Cardiac fibroblast (primary cell): Measurements from ENCODE around the gene TP53BP1.
"Not testable (repeated sequence)": the region's sequence is repeated elsewhere in the genome, so short reads cannot be mapped to it uniquely, and the experiment has no call there.

Experiments used
- DNase-seq, 2 donors: peaks; one replicate each; pipeline versions ENCODE4 v3.0.0 to v3.0.0-alpha.2; 2010; ENCODE audit warnings: low read depth in 2 of 2
- H3K4me3 ChIP-seq, 2 donors: replicated peaks in 1 of 2; 1 replicate in 1 of 2; 2 replicates in 1 of 2; pipeline ENCODE4 v1.5.1; 2011; ENCODE audit warnings: low read depth in 2 of 2, low read length in 2 of 2, mild to moderate bottlenecking in 2 of 2, moderate library complexity in 1 of 2
- TF ChIP-seq, protein P1 (sequence below): IDR thresholded peaks from one replicate; pipeline ENCODE4 v1.5.1; 2011; ENCODE audit warnings: low read depth, mild to moderate bottlenecking, low read length, inconsistent platforms

The TP53BP1 gene

DNA sequence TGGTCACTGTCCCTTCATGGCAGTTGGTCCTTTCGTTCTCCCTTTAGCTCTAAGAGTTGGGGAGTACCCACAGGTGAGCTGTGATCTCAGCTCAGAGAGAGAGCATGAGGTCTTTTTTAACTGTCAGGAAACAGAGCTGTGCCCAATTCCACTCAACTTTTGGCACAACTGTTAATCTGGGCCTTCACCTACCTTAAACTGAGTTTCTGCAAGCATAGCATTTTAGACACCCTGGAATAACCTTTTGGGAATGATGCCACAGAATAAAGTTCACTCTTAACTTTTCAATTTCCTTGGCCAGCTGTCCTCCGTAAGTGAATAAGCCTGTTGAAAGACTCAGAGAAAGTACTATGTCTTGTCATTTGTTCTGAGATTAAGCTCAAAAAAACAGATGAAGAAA, 86.1 kb downstream of the TP53BP1 start:
- TF ChIP-seq, protein P1, sequence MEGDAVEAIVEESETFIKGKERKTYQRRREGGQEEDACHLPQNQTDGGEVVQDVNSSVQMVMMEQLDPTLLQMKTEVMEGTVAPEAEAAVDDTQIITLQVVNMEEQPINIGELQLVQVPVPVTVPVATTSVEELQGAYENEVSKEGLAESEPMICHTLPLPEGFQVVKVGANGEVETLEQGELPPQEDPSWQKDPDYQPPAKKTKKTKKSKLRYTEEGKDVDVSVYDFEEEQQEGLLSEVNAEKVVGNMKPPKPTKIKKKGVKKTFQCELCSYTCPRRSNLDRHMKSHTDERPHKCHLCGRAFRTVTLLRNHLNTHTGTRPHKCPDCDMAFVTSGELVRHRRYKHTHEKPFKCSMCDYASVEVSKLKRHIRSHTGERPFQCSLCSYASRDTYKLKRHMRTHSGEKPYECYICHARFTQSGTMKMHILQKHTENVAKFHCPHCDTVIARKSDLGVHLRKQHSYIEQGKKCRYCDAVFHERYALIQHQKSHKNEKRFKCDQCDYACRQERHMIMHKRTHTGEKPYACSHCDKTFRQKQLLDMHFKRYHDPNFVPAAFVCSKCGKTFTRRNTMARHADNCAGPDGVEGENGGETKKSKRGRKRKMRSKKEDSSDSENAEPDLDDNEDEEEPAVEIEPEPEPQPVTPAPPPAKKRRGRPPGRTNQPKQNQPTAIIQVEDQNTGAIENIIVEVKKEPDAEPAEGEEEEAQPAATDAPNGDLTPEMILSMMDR: no peak
- no peak overlapping the region for H3K4me3 ChIP-seq
- no peak for DNase-seq

- TF ChIP-seq, protein P1: no peak
- no peak overlapping the region for H3K4me3 ChIP-seq
- peak in 1 of 2 donors; percentile 8 for DNase-seq
These were observed 86.8 kb downstream of the TP53BP1 start for GRCh38 chr15:43406189-43406588.

DNA sequence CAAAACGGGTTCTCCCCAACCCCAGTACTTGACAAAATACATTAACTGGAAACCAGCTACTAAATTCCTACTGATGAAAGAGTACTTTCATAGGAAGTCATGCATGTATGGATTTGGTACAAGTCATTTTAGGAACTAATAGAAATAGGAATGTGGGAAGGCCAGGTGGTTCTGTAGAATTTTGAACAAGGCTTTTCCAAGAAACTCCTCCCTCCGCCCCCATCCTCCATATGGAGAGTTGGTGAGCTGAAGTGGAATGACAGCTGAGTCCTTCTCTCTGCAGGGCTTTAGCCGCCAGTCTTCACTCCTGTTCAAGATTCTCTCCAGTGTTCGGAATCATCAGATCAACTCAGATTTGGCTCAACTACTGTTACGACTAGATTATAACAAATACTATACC, 88.8 kb downstream of the TP53BP1 start:
- TF ChIP-seq, protein P1: no peak

DNA sequence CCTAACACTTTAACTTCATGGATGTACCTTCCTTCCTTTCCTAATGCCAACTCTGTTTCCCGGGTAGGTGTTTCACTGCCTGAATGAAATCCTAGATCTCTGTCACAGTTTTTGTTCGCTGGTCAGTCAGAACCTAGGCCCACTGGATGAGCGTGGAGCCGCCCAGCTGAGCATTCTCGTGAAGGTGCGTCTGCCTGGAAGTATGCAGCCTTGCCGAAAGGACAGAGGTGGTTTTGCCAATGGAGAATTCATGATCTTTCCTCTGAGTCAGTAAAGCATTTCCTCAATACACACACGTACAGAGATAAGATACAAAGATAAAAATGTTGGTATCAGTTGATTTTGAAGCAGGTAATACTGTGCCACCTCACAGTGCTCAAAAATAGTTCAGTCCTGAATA, 89.3 kb downstream of the TP53BP1 start:
- H3K4me3 ChIP-seq: no peak overlapping the region
- DNase-seq: no peak
- TF ChIP-seq, protein P1: no peak

More for the DNA sequence above, 88.8 kb downstream of the TP53BP1 start:
- DNase-seq: no peak
- H3K4me3 ChIP-seq: no peak overlapping the region

DNA sequence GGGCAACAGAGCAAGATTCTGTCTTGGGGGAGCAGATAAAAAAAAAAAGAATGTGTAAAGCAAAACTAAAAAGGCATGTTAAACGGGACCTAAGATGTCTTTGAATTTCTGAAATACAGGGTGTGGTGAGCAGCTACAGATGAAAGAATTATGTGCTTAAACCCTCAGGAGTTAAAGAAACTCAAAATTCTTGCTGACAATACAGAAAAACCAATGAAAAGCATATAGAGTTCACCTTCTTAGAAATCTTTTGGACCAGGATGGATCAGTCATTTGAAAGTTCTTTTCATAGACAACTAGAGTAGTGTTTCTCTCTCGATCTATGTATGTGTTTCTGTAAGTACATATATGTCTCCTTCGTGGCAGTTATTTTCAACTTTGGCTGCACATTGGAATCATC, 90.7 kb downstream of the TP53BP1 start:
- H3K4me3 ChIP-seq: no peak overlapping the region
- no peak for DNase-seq
- TF ChIP-seq, protein P1: no peak

- DNase-seq, H3K4me3 ChIP-seq: not testable (repeated sequence)
These were observed 99.4 kb downstream of the TP53BP1 start for GRCh38 chr15:43393592-43393991.

DNA sequence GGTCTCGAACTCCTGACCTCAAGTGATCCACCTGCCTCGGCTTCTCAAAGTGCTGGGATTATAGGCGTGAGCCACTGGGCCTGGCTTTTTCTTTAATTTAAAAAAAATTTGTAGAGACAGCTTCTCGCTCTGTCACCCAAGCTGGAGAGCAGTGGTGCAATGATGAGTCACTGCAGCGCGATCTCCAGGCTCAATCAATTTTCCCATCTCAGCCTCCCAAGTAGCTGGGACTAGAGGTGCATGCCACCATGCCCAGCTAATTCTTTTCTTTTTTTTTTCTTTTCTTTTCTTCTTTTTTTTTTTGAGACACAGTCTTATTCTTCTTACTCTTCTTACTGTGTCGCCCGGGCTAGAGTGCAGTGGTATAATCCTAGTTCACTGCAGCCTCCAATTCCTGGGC, 102.2 kb downstream of the TP53BP1 start:
- TF ChIP-seq, protein P1: no peak
- no peak overlapping the region for H3K4me3 ChIP-seq
- peak; percentile 13 to 59 for DNase-seq
